MM.1S (cell line): ENCODE data around the gene BICRAL.

Experiments used
- CTCF ChIP-seq: fragments of 300-600 bp; sonication (generic); IDR thresholded peaks from 2 replicates; pipeline ENCODE4 v1.5.1; 2016; ENCODE audit warnings: antibody characterized with exemption, low read length, mixed read lengths
- EZH2 ChIP-seq: fragments of 300-600 bp; sonication (generic); optimal IDR thresholded peaks from 2 replicates; pipeline ENCODE3; 2017; ENCODE audit warnings: low read depth, mild to moderate bottlenecking, antibody characterized with exemption, low read length, mixed read lengths
- EZH2phosphoT487 ChIP-seq: fragments of 300-600 bp; sonication (generic); IDR thresholded peaks from 2 replicates; pipeline ENCODE4 v1.6.1; 2018; ENCODE audit warnings: antibody characterized with exemption, low read length

- no peak for TF ChIP-seq CTCF
- TF ChIP-seq EZH2phosphoT487: no peak
- TF ChIP-seq EZH2: no peak
These were observed 19.4 kb upstream of the BICRAL start for GRCh38 chr6:42762426-42762859.
